T-helper 17 cell (primary cell): Measurements from ENCODE around the gene KIAA1217. TPM values are rescaled to one million over a fixed set of nuclear protein-coding genes. Genes with fewer than 3 reads are reported as not detected.

Source experiments
- ATAC-seq: fragments of 150-1000 bp; cut with Tn5 transposase; 2 replicates; pipeline ENCODE4 v1.10.0; 2021; ENCODE audit warnings: mild to moderate bottlenecking, moderate library complexity
- DNase-seq, 3 donors: peaks; one replicate each; pipeline versions ENCODE4 v3.0.0 to v3.0.0-alpha.2; 2020 to 2021
- H3K9me3 ChIP-seq: one replicate; pipeline ENCODE4 v1.7.0; 2013; ENCODE audit warnings: low read length, mild to moderate bottlenecking; ENCODE audit not compliant: control insufficient read depth, poor library complexity, severe bottlenecking
- H3K27ac Mint-ChIP-seq: one replicate; pipeline ENCODE4 v1.8.0; 2022; ENCODE audit warnings: mild to moderate bottlenecking, moderate library complexity, mixed read lengths
- H3K27me3 Mint-ChIP-seq: one replicate; pipeline ENCODE4 v1.8.0; 2022; ENCODE audit warnings: mixed read lengths
- H3K36me3 Mint-ChIP-seq: one replicate; pipeline ENCODE4 v1.8.0; 2022; ENCODE audit warnings: low read depth, mixed read lengths
- H3K4me1 Mint-ChIP-seq: one replicate; pipeline ENCODE4 v1.8.0; 2022; ENCODE audit warnings: mild to moderate bottlenecking, mixed read lengths
- H3K4me3 Mint-ChIP-seq: one replicate; pipeline ENCODE4 v1.8.0; 2022; ENCODE audit warnings: mild to moderate bottlenecking, moderate library complexity, mixed read lengths
- total RNA-seq, 4 donors: library from RNA in 2 of 4; stranded (reverse) in 2 of 4; gene quantifications; one replicate each; pipeline ENCODE4 v1.2.3 and lab custom pipeline; 2022 to 2026

KIAA1217 gene
- total RNA-seq, 2 donors from 2014 or later: 0.39 to 0.85 TPM

GRCh38 chr10:24214762-24215161 is 5.8 kb downstream of the KIAA1217 start:
- no peak overlapping the region for H3K27ac Mint-ChIP-seq
- H3K27me3 Mint-ChIP-seq: peaks cover 27% of the 10 kb centered on the region
- no peaks in the 10 kb centered on the region for H3K36me3 Mint-ChIP-seq
- no peaks in the 10 kb centered on the region for H3K4me1 Mint-ChIP-seq
- no peak for ATAC-seq
- no peak overlapping the region for H3K4me3 Mint-ChIP-seq
- DNase-seq: no peak
- H3K9me3 ChIP-seq: no peaks in the 10 kb centered on the region

- no peak overlapping the region for H3K4me3 Mint-ChIP-seq
- H3K9me3 ChIP-seq: no peaks in the 10 kb centered on the region
- no peaks in the 10 kb centered on the region for H3K36me3 Mint-ChIP-seq
- ATAC-seq (no peak), DNase-seq (no peak)
- no peaks in the 10 kb centered on the region for H3K4me1 Mint-ChIP-seq
- H3K27me3 Mint-ChIP-seq: peaks cover 24% of the 10 kb centered on the region
- H3K27ac Mint-ChIP-seq: no peak overlapping the region
Observed at GRCh38 chr10:24215196-24215595, 6.3 kb downstream of the KIAA1217 start.

- ATAC-seq: no peak
- Mint-ChIP-seq H3K27me3 (peaks cover 24% of the 10 kb centered on the region), H3K4me3 (no peak overlapping the region), H3K36me3 (no peaks in the 10 kb centered on the region), H3K4me1 (no peaks in the 10 kb centered on the region), H3K27ac (no peak overlapping the region)
- H3K9me3 ChIP-seq: no peaks in the 10 kb centered on the region
- DNase-seq: no peak
Observed at GRCh38 chr10:24215603-24216002, 6.7 kb downstream of the KIAA1217 start.

GRCh38 chr10:24219963-24220362 is 11.0 kb downstream of the KIAA1217 start:
- Mint-ChIP-seq H3K27ac (no peak overlapping the region), H3K4me1 (no peaks in the 10 kb centered on the region), H3K27me3 (peaks cover 14% of the 10 kb centered on the region), H3K36me3 (no peaks in the 10 kb centered on the region), H3K4me3 (no peak overlapping the region)
- DNase-seq (no peak), ATAC-seq (no peak)
- no peaks in the 10 kb centered on the region for H3K9me3 ChIP-seq

- H3K4me3 Mint-ChIP-seq: no peak overlapping the region
- ATAC-seq (no peak), DNase-seq (no peak)
- no peak overlapping the region for H3K27ac Mint-ChIP-seq
- H3K9me3 ChIP-seq: no peaks in the 10 kb centered on the region
- no peaks in the 10 kb centered on the region for H3K4me1 Mint-ChIP-seq
- H3K27me3 Mint-ChIP-seq: peaks cover 4% of the 10 kb centered on the region
- no peaks in the 10 kb centered on the region for H3K36me3 Mint-ChIP-seq
Observed at GRCh38 chr10:24223341-24223740, 14.4 kb downstream of the KIAA1217 start.

- H3K4me1 Mint-ChIP-seq: no peaks in the 10 kb centered on the region
- H3K36me3 Mint-ChIP-seq: no peaks in the 10 kb centered on the region
- DNase-seq: no peak
- no peak overlapping the region for H3K4me3 Mint-ChIP-seq
- no peak for ATAC-seq
- H3K9me3 ChIP-seq: no peaks in the 10 kb centered on the region
- H3K27ac Mint-ChIP-seq: no peak overlapping the region
- peaks cover 5% of the 10 kb centered on the region for H3K27me3 Mint-ChIP-seq
Observed at GRCh38 chr10:24223953-24224352, 15.0 kb downstream of the KIAA1217 start.

- Mint-ChIP-seq H3K36me3 (no peaks in the 10 kb centered on the region), H3K4me3 (no peak overlapping the region), H3K27ac (no peak overlapping the region), H3K27me3 (peaks cover 5% of the 10 kb centered on the region), H3K4me1 (no peaks in the 10 kb centered on the region)
- no peak for ATAC-seq
- H3K9me3 ChIP-seq: no peaks in the 10 kb centered on the region
- no peak for DNase-seq
Observed at GRCh38 chr10:24228642-24229041, 19.7 kb downstream of the KIAA1217 start.

- ATAC-seq (no peak), DNase-seq (no peak)
- Mint-ChIP-seq H3K36me3 (no peaks in the 10 kb centered on the region), H3K27ac (no peak overlapping the region), H3K4me1 (no peaks in the 10 kb centered on the region), H3K27me3 (peaks cover 5% of the 10 kb centered on the region), H3K4me3 (no peak overlapping the region)
- no peaks in the 10 kb centered on the region for H3K9me3 ChIP-seq
Observed at GRCh38 chr10:24229909-24230308, 21.0 kb downstream of the KIAA1217 start.

- H3K27me3 Mint-ChIP-seq: peaks cover 5% of the 10 kb centered on the region
- no peak for DNase-seq
- H3K4me3 Mint-ChIP-seq: no peak overlapping the region
- H3K36me3 Mint-ChIP-seq: no peaks in the 10 kb centered on the region
- H3K27ac Mint-ChIP-seq: no peak overlapping the region
- no peak for ATAC-seq
- no peaks in the 10 kb centered on the region for H3K4me1 Mint-ChIP-seq
- H3K9me3 ChIP-seq: no peaks in the 10 kb centered on the region
Observed at GRCh38 chr10:24231200-24231599, 22.3 kb downstream of the KIAA1217 start.

GRCh38 chr10:24234784-24235183 is 25.8 kb downstream of the KIAA1217 start:
- no peak overlapping the region for H3K4me3 Mint-ChIP-seq
- H3K27ac Mint-ChIP-seq: no peak overlapping the region
- DNase-seq (no peak), ATAC-seq (no peak)
- peaks cover 25% of the 10 kb centered on the region for H3K27me3 Mint-ChIP-seq
- no peaks in the 10 kb centered on the region for H3K36me3 Mint-ChIP-seq
- no peaks in the 10 kb centered on the region for H3K4me1 Mint-ChIP-seq
- H3K9me3 ChIP-seq: no peaks in the 10 kb centered on the region

GRCh38 chr10:24235471-24235870 is 26.5 kb downstream of the KIAA1217 start:
- Mint-ChIP-seq H3K4me3 (no peak overlapping the region), H3K27ac (no peak overlapping the region), H3K4me1 (no peaks in the 10 kb centered on the region), H3K36me3 (no peaks in the 10 kb centered on the region), H3K27me3 (peaks cover 28% of the 10 kb centered on the region)
- DNase-seq: no peak
- H3K9me3 ChIP-seq: no peaks in the 10 kb centered on the region
- ATAC-seq: no peak

GRCh38 chr10:24237801-24238395 is 29.0 kb downstream of the KIAA1217 start:
- H3K4me1 Mint-ChIP-seq: no peaks in the 10 kb centered on the region
- no peak overlapping the region for H3K4me3 Mint-ChIP-seq
- no peaks in the 10 kb centered on the region for H3K36me3 Mint-ChIP-seq
- ATAC-seq (no peak), DNase-seq (no peak)
- H3K27ac Mint-ChIP-seq: no peak overlapping the region
- H3K27me3 Mint-ChIP-seq: peaks cover 33% of the 10 kb centered on the region
- H3K9me3 ChIP-seq: no peaks in the 10 kb centered on the region

GRCh38 chr10:24238519-24239247 is 29.7 kb downstream of the KIAA1217 start:
- H3K4me3 Mint-ChIP-seq: no peak overlapping the region
- H3K27me3 Mint-ChIP-seq: peaks cover 33% of the 10 kb centered on the region
- H3K4me1 Mint-ChIP-seq: no peaks in the 10 kb centered on the region

More at GRCh38 chr10:24238519-24239247, 29.7 kb downstream of the KIAA1217 start:
- ATAC-seq: no peak
- Mint-ChIP-seq H3K36me3 (no peaks in the 10 kb centered on the region), H3K27ac (no peak overlapping the region)
- no peak for DNase-seq
- no peaks in the 10 kb centered on the region for H3K9me3 ChIP-seq
